Smooth muscle cell of the brain vasculature (primary cell): ENCODE data around the gene KCNG2.

Experiments used
- DNase-seq: peaks from one replicate; pipeline ENCODE4 v3.0.0-alpha.2; 2012; ENCODE audit warnings: low read depth, low spot score

KCNG2 gene

GRCh38 chr18:79768745-79769144 lies 29.0 kb upstream of the KCNG2 start:
- no peak for DNase-seq

GRCh38 chr18:79769698-79770500 lies 27.8 kb upstream of the KCNG2 start:
- DNase-seq, result no peak

- no peak for DNase-seq
Observed at GRCh38 chr18:79770501-79770815, 27.3 kb upstream of the KCNG2 start.

- DNase-seq, result no peak
Observed at GRCh38 chr18:79770826-79771225, 26.9 kb upstream of the KCNG2 start.

GRCh38 chr18:79771446-79772107 lies 26.2 kb upstream of the KCNG2 start:
- DNase-seq, result no peak

GRCh38 chr18:79772108-79772864 lies 25.5 kb upstream of the KCNG2 start:
- DNase-seq, result no peak

- no peak for DNase-seq
Observed at GRCh38 chr18:79772865-79773696, 24.7 kb upstream of the KCNG2 start.

- DNase-seq, result no peak
Observed at GRCh38 chr18:79774111-79774510, 23.6 kb upstream of the KCNG2 start.

GRCh38 chr18:79775441-79776221 lies 22.1 kb upstream of the KCNG2 start:
- DNase-seq, result no peak

- no peak for DNase-seq
Observed at GRCh38 chr18:79776674-79777073, 21.1 kb upstream of the KCNG2 start.

GRCh38 chr18:79778291-79778791 lies 19.4 kb upstream of the KCNG2 start:
- DNase-seq, result no peak

GRCh38 chr18:79779021-79779699 lies 18.6 kb upstream of the KCNG2 start:
- DNase-seq, result no peak

GRCh38 chr18:79779700-79780190 lies 18.0 kb upstream of the KCNG2 start:
- no peak for DNase-seq

GRCh38 chr18:79780547-79780946 lies 17.2 kb upstream of the KCNG2 start:
- DNase-seq, result no peak

- DNase-seq, result no peak
Observed at GRCh38 chr18:79781331-79781941, 16.3 kb upstream of the KCNG2 start.

GRCh38 chr18:79782566-79783308 lies 15.0 kb upstream of the KCNG2 start:
- no peak for DNase-seq

GRCh38 chr18:79784071-79784913 lies 13.4 kb upstream of the KCNG2 start:
- DNase-seq, result no peak
